CD4-positive, alpha-beta T cell treated with Interleukin-17A for 1 hour (primary cell): ENCODE measurements around the gene ZNF516.

Source experiments
- DNase-seq: peaks from one replicate; pipeline ENCODE4 v3.0.0-alpha.2; 2020

ZNF516 gene

GRCh38 chr18:76335859-76336640 lies 159.0 kb downstream of the ZNF516 start:
- no peak for DNase-seq

- no peak for DNase-seq
These were observed 166.9 kb downstream of the ZNF516 start for GRCh38 chr18:76328140-76328539.

- no peak for DNase-seq
These were observed 171.2 kb downstream of the ZNF516 start for GRCh38 chr18:76323891-76324290.

- no peak for DNase-seq
These were observed 172.4 kb downstream of the ZNF516 start for GRCh38 chr18:76322686-76323085.

GRCh38 chr18:76319366-76319765 lies 175.7 kb downstream of the ZNF516 start:
- DNase-seq: no peak

- no peak for DNase-seq
These were observed 176.4 kb downstream of the ZNF516 start for GRCh38 chr18:76318607-76319006.

- no peak for DNase-seq
These were observed 177.9 kb downstream of the ZNF516 start for GRCh38 chr18:76317136-76317535.

GRCh38 chr18:76315722-76316230 lies 179.3 kb downstream of the ZNF516 start:
- DNase-seq: no peak

GRCh38 chr18:76314496-76314895 lies 180.5 kb downstream of the ZNF516 start:
- DNase-seq: no peak

GRCh38 chr18:76314015-76314414 lies 181.0 kb downstream of the ZNF516 start:
- no peak for DNase-seq
